Measurements from ENCODE around the gene KDM1A.

DNA sequence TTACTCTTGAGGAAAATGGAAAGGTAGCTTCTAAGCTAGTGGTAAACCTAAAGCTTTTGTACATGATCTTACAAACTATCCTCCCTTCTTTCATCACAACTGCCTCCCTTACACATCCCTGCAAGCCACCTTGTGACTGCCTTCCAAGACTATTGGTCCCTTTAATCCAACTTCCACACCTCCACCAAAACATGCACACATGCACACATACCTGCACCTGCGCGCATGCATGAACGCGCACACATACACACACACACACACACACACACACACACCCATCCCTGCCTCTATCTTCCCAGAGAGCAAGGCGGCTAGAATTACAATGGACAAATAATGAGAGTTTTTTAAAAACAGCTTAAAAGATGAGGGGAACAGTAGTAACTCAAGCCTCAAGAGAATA, 91.1 kb downstream of the KDM1A start:
- no peak for TF ChIP-seq POLR2A (IDR thresholded peaks at IDR 0.05; ENCODE audit: extremely low read depth, insufficient read length)
- TF ChIP-seq, protein P1, sequence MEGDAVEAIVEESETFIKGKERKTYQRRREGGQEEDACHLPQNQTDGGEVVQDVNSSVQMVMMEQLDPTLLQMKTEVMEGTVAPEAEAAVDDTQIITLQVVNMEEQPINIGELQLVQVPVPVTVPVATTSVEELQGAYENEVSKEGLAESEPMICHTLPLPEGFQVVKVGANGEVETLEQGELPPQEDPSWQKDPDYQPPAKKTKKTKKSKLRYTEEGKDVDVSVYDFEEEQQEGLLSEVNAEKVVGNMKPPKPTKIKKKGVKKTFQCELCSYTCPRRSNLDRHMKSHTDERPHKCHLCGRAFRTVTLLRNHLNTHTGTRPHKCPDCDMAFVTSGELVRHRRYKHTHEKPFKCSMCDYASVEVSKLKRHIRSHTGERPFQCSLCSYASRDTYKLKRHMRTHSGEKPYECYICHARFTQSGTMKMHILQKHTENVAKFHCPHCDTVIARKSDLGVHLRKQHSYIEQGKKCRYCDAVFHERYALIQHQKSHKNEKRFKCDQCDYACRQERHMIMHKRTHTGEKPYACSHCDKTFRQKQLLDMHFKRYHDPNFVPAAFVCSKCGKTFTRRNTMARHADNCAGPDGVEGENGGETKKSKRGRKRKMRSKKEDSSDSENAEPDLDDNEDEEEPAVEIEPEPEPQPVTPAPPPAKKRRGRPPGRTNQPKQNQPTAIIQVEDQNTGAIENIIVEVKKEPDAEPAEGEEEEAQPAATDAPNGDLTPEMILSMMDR (IDR thresholded peaks at IDR 0.05; ENCODE audit: low read depth, low read length), result no peak
- TF ChIP-seq, protein P2, sequence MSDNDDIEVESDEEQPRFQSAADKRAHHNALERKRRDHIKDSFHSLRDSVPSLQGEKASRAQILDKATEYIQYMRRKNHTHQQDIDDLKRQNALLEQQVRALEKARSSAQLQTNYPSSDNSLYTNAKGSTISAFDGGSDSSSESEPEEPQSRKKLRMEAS (IDR thresholded peaks at IDR 0.05; ENCODE audit: low read depth, low read length), result no peak

Data from NB4 (cell line).